Adrenal gland (tissue), 19 donors: ENCODE measurements around the gene ST6GALNAC4. TPM values are rescaled to one million over a fixed set of nuclear protein-coding genes. Genes with fewer than 3 reads are reported as not detected.

ENCODE experiments used
- DNase-seq, 7 donors: peaks; one replicate each; pipeline ENCODE4 v3.0.0-alpha.2; 2019 to 2020
- H3K27ac ChIP-seq, 5 donors: fragments of 200-600 bp; sonication (generic) in 4 of 5; 1 replicate in 3 of 5; 2 replicates in 2 of 5; pipeline versions ENCODE4 v1.5.1 to v1.8.0; 2016 to 2020; ENCODE audit warnings: mild to moderate bottlenecking in 1 of 5
- H3K27me3 ChIP-seq: fragments of 200-600 bp; 2 replicates; pipeline ENCODE4 v1.8.0; 2021
- H3K36me3 ChIP-seq, 2 donors: fragments of 200-600 bp; replicated peaks in 1 of 2; 1 replicate in 1 of 2; 2 replicates in 1 of 2; pipeline versions ENCODE4 v1.5.1 to v1.8.0; 2018 to 2022
- H3K4me1 ChIP-seq, 2 donors: fragments of 200-600 bp; replicated peaks in 1 of 2; 1 replicate in 1 of 2; 2 replicates in 1 of 2; pipeline versions ENCODE4 v1.5.1 to v1.8.0; 2018 to 2021
- H3K4me3 ChIP-seq, 4 donors: fragments of 200-600 bp; sonication (generic) in 3 of 4; one replicate each; pipeline ENCODE4 v1.5.1; 2016 to 2018
- H3K9me3 ChIP-seq, 3 donors: fragments of 200-600 bp; sonication (generic) in 1 of 3; replicated peaks in 1 of 3; 1 replicate in 2 of 3; 2 replicates in 1 of 3; pipeline versions ENCODE4 v1.5.1 to v1.8.0; 2016 to 2021
- POLR2A ChIP-seq, 2 donors: fragments of 450-650 bp; IDR thresholded peaks; one replicate each; pipeline ENCODE4 v1.6.1; 2017; ENCODE audit warnings: antibody characterized with exemption in 2 of 2, mild to moderate bottlenecking in 2 of 2, moderate library complexity in 1 of 2
- WGBS, 4 donors: extraction: QIAGEN DNeasy Blood & Tissue Kit in 2 of 4; methylation state at CpG; one replicate each; pipeline versions ENCODE4 v1.1.5 to v1.1.7; 2013 to 2017; 5-methylcytosine and 5-hydroxymethylcytosine counted together
- intact Hi-C, 2 donors: fragments of 100-400 bp; cut with DNase I; formaldehyde crosslinking; loops; one replicate each; pipeline versions ENCODE4 v1.14.1 to v1.15.0; 2022 to 2023
- long read RNA-seq, 10 donors: library from polyadenylated mRNA in 3 of 10; unstranded in 2 of 10; stranded (forward) in 1 of 10; transcript quantifications; one replicate each; pipeline ENCODE4 v2.0.0 and lab custom pipeline, GENCODE V29; 2021 to 2026
- polyA plus RNA-seq, 3 donors: library from polyadenylated mRNA; stranded (reverse); fragments of 200-250 nt in 2 of 3; fragments of 350-450 nt in 1 of 3; fragmentation: Illumina TruSeq in 1 of 3; extraction: RNeasy Lipid Tissue Mini Kit (QIAGEN cat#74804) in 1 of 3; gene quantifications; one replicate each; pipeline ENCODE4 v1.2.3, GENCODE V29; 2013 to 2014
- total RNA-seq, 9 donors: library from RNA; depleted of rRNA in 4 of 9; stranded (reverse); fragments of >200 nt in 4 of 9; fragments of 120-200 nt in 1 of 9; fragmentation: NEBNext Ultra II Directional in 1 of 9; extraction: Animal tissue kit (Norgen Biotek cat#: 25700) in 1 of 9; gene quantifications; one replicate each; pipeline versions ENCODE4 v1.1.0 to v1.2.4, GENCODE V29; 2013 to 2023
- TF ChIP-seq, protein P1 (sequence below), 6 experiments: fragments of 450-650 bp in 4 of 6; fragments of 200-600 bp in 2 of 6; sonication (generic) in 1 of 6; IDR thresholded peaks; 1 replicate in 5 of 6; 2 replicates in 1 of 6; pipeline versions ENCODE4 v1.5.1 to v1.8.0; 2016 to 2021; ENCODE audit warnings: antibody characterized with exemption in 6 of 6, mild to moderate bottlenecking in 2 of 6, moderate library complexity in 1 of 6
- donor health status: healthy with polysubstance abuse.
- donor health status: Bipolar disorder and iron deficiency.
- donor health status: DM: yes; HTN: yes; CAD: no.
- donor health status: DM: no; HTN: no; CAD: no.
- donor health status: DM: no; HTN: no; CAD: no.
- donor health status: DM: yes; HTN: yes; CAD: no.

ST6GALNAC4 gene, protein sequence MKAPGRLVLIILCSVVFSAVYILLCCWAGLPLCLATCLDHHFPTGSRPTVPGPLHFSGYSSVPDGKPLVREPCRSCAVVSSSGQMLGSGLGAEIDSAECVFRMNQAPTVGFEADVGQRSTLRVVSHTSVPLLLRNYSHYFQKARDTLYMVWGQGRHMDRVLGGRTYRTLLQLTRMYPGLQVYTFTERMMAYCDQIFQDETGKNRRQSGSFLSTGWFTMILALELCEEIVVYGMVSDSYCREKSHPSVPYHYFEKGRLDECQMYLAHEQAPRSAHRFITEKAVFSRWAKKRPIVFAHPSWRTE
- 10 to 100 TPM in 8 of 9 donors, 1 to 10 TPM in 1; 8.7 to 65.7 (median 23.6) TPM for total RNA-seq
- 1 to 10 TPM; 5.3 to 9.2 (median 8.6) TPM for polyA plus RNA-seq
- long read RNA-seq, donor 1, partial matches to known transcripts, result 0 of 3 reads
- long read RNA-seq, donor 1, other reads (novel, unspliced or antisense), result 0 of 3 reads
- long read RNA-seq, donor 2, result 0 reads
- long read RNA-seq, donor 3, partial matches to known transcripts, result 0 of 1 reads
- long read RNA-seq, donor 3, other reads (novel, unspliced or antisense), result 0 of 1 reads
- long read RNA-seq, donor 4, partial matches to known transcripts, result 0 of 4 reads
- long read RNA-seq, donor 4, other reads (novel, unspliced or antisense), result 1 of 4 reads
- long read RNA-seq, donor 5, transcript ST6GALNAC4-201 (6 exons, 1,691 nt), result major isoform, 5 of 7 reads
- long read RNA-seq, donor 5, partial matches to known transcripts, result 0 of 7 reads
- long read RNA-seq, donor 5, other reads (novel, unspliced or antisense), result 2 of 7 reads
- long read RNA-seq, donor 6, partial matches to known transcripts, result 0 of 3 reads
- long read RNA-seq, donor 6, other reads (novel, unspliced or antisense), result 2 of 3 reads
- long read RNA-seq, donor 7, partial matches to known transcripts, result 0 of 1 reads
- long read RNA-seq, donor 7, other reads (novel, unspliced or antisense), result 0 of 1 reads
- long read RNA-seq, donor 8, partial matches to known transcripts, result 0 of 4 reads
- long read RNA-seq, donor 8, other reads (novel, unspliced or antisense), result 0 of 4 reads
- long read RNA-seq, donor 9, partial matches to known transcripts, result 0 of 3 reads
- long read RNA-seq, donor 9, other reads (novel, unspliced or antisense), result 0 of 3 reads
- long read RNA-seq, donor 10, partial matches to known transcripts, result 0 of 3 reads
- long read RNA-seq, donor 10, other reads (novel, unspliced or antisense), result 0 of 3 reads

DNA sequence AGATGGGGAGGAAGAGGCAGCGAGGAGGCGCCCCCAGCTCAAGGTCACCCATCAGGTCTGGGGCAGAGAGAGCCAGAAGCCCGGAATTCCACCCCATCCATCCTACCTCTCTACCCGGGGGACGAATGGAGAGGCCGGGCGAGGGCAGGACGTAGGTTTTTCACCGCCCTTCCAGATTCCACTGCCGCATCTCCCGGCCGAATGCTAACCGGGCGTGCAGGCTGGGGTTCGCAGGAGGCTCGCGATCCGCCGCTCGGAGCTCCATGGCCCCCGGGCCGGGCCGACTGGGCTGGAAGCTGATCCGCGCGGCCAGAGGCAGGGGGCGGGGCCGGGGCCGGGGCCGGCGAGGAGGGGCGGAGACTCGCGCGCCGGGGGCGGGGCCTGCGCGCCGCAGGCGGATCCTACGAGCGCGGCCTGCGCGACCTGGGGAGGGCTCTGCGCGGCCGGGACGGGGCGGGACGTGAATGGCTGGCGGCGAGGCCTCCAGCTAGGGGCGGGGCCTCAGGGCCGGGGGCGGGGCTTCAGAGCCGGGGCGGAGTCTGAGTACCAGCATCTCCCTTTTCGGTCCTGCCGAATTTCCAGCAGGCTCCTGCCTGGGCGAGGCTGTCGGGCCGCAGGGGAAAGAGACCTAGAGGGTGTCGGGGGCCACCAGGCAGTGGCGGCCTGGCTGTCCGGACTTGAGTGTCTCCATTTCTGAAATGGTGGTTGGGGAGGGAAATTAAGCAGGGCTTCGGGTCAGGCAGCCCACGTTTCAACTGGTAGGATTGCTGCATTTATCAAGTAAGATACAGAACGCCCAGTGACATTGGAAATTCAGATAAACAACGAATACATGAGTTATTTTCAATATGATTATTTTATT lies at the start of gene ST6GALNAC4:
Gene ST6GALNAC4, minus strand, starts transcription at position 322 of the 862 bp plus-strand sequence. CDS start 622 bp downstream, outside the sequence.
- Histone ChIP-seq H3K4me3 (peak within 1 kb of the TSS in 2 of 4 donors; percentile 42 to 61), H3K27me3 (no peaks in the 10 kb centered on the region), H3K9me3 (no peaks in the 10 kb centered on the region), H3K4me1 (peaks cover 24 to 54% of the 10 kb centered on the region in 2 donors), H3K27ac (peak within 1 kb of the TSS in 2 of 5 donors; percentile 78 to 90), H3K36me3 (peaks cover 0 to 15% of the 10 kb centered on the region in 2 donors)
- peak; percentile 93 to 97 (median 95) for DNase-seq
- no peak for TF ChIP-seq POLR2A (IDR thresholded peaks at IDR 0.05)
- TF ChIP-seq, protein P1, sequence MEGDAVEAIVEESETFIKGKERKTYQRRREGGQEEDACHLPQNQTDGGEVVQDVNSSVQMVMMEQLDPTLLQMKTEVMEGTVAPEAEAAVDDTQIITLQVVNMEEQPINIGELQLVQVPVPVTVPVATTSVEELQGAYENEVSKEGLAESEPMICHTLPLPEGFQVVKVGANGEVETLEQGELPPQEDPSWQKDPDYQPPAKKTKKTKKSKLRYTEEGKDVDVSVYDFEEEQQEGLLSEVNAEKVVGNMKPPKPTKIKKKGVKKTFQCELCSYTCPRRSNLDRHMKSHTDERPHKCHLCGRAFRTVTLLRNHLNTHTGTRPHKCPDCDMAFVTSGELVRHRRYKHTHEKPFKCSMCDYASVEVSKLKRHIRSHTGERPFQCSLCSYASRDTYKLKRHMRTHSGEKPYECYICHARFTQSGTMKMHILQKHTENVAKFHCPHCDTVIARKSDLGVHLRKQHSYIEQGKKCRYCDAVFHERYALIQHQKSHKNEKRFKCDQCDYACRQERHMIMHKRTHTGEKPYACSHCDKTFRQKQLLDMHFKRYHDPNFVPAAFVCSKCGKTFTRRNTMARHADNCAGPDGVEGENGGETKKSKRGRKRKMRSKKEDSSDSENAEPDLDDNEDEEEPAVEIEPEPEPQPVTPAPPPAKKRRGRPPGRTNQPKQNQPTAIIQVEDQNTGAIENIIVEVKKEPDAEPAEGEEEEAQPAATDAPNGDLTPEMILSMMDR (IDR thresholded peaks at IDR 0.05), result no peak
- intact Hi-C loops, result no loop called here
- WGBS, 4 donors, result 1 to 2% (median 2%) methylated on average over 17 to 71 of the region's 71 CpGs

DNA sequence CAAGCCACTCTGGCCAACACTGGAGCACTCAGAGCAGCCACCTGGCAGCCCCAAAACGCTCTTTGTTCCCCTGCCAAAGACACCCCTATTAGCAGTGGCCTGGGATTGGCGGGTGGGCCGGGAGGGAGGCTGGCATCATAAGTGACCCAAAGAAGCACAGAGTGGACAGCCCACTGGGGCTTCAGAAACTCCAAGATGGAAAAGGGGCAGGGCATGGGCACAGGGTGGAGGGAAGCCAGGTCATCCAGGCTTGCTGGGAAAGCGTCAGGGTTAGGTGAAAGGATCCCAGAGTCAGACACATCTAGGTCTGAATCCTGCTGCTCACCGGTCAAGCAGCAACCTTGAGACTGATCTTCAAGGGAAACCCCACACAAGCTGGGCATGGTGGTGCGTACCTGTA lies 49.1 kb upstream of the ST6GALNAC4 start:
- H3K4me3 ChIP-seq, result no peak overlapping the region
- intact Hi-C loops, result no loop called here

DNA sequence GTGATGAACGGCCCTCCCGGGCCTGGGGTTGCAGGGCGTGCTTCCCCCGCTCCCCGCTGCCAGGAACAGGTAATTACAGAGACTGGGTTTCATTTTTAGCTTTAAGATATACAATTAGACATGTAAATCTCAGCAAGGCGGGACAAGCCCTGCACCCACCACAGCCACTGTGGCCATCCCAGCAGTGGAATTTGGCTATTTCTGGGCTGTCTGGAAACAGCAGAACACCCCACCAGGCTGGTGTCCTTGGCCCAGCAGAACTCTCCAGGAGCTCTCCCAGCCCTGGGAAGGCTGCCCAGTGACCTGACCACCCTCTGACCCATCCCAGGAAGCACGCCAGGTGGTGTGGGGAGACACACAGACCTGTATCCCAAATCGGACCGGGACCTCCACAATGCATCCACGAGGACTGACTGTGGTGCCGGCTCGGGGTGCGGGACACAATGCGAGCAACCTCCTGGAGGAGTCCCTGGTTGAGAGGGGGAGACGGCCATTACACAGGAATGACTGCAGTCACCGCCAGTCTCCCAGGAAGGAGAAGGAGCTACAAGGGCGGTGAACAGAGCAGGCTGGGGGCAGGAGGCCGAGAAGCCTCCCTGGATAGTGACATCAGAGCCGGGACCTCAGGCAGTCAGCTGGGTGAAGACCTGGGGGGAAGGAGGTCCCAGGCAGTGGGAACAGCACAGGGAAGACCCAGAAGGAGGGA lies 46.7 kb upstream of the ST6GALNAC4 start:
- DNase-seq, result peak; percentile 68 to 87 (median 86)
- intact Hi-C loops, result no loop called here
- peaks cover 77 to 89% of the 10 kb centered on the region in 2 donors for H3K4me1 ChIP-seq

More for the DNA sequence above, 49.1 kb upstream of the ST6GALNAC4 start:
- peak overlapping the region; percentile 83 to 95 (median 91) for H3K27ac ChIP-seq
- H3K27me3 ChIP-seq, result no peaks in the 10 kb centered on the region
- peak in 3 of 7 donors; percentile 54 to 55 (median 55) for DNase-seq
- no peaks in the 10 kb centered on the region for H3K9me3 ChIP-seq
- WGBS, 4 donors, result 15 to 60% (median 30%) methylated on average over 1 to 6 of the region's 6 CpGs
- no peaks in the 10 kb centered on the region for H3K36me3 ChIP-seq
- TF ChIP-seq POLR2A (IDR thresholded peaks at IDR 0.05), result no peak
- TF ChIP-seq, protein P1 (IDR thresholded peaks at IDR 0.05), result no peak
- H3K4me1 ChIP-seq, result peaks cover 86 to 100% of the 10 kb centered on the region in 2 donors

More for the DNA sequence above, 46.7 kb upstream of the ST6GALNAC4 start:
- Histone ChIP-seq H3K4me3 (no peak overlapping the region), H3K36me3 (no peaks in the 10 kb centered on the region), H3K27ac (peak overlapping the region; percentile 57 to 95 (median 91)), H3K9me3 (no peaks in the 10 kb centered on the region), H3K27me3 (no peaks in the 10 kb centered on the region)
- WGBS, 4 donors, result 30 to 42% (median 36%) methylated on average over 11 to 19 of the region's 19 CpGs
- TF ChIP-seq, protein P1 (IDR thresholded peaks at IDR 0.05), result peak in 1 of 6 experiments; percentile 8
- TF ChIP-seq POLR2A (IDR thresholded peaks at IDR 0.05), result no peak
